Ishikawa (cell line): ENCODE data around the gene CEP350.

Experiments used
- CEBPB ChIP-seq: IDR thresholded peaks from 2 replicates; pipeline ENCODE4 v1.6.1; 2012
- CREB1 ChIP-seq: IDR thresholded peaks from 2 replicates; pipeline ENCODE4 v1.6.1; 2012; ENCODE audit warnings: low read depth
- EGR1 ChIP-seq: IDR thresholded peaks from 2 replicates; pipeline ENCODE4 v1.6.1; 2012
- EP300 ChIP-seq: IDR thresholded peaks from 2 replicates; pipeline ENCODE4 v1.6.1; 2012; ENCODE audit warnings: borderline replicate concordance
- FOXM1 ChIP-seq: IDR thresholded peaks from 2 replicates; pipeline ENCODE4 v1.6.1; 2012; ENCODE audit warnings: low read depth, borderline replicate concordance
- NFIC ChIP-seq: IDR thresholded peaks from 2 replicates; pipeline ENCODE4 v1.6.1; 2012
- RAD21 ChIP-seq: IDR thresholded peaks from 2 replicates; pipeline ENCODE4 v1.6.1; 2012; ENCODE audit warnings: low read depth
- TAF1 ChIP-seq: IDR thresholded peaks from 2 replicates; pipeline ENCODE4 v1.6.1; 2012; ENCODE audit warnings: low read depth, mild to moderate bottlenecking
- TCF12 ChIP-seq: IDR thresholded peaks from 2 replicates; pipeline ENCODE4 v1.6.1; 2012; ENCODE audit warnings: low read depth
- TEAD4 ChIP-seq: IDR thresholded peaks from 2 replicates; pipeline ENCODE4 v1.6.1; 2012
- YY1 ChIP-seq: IDR thresholded peaks from 2 replicates; pipeline ENCODE4 v1.6.1; 2012; ENCODE audit warnings: low read depth
- ZBTB7A ChIP-seq: IDR thresholded peaks from 2 replicates; pipeline ENCODE4 v1.6.1; 2012; ENCODE audit warnings: low read depth
- TF ChIP-seq, protein P1 (sequence below): IDR thresholded peaks from 2 replicates; pipeline ENCODE4 v1.6.1; 2012; ENCODE audit warnings: low read depth, mild to moderate bottlenecking
- TF ChIP-seq, protein P2 (sequence below): IDR thresholded peaks from 2 replicates; pipeline ENCODE4 v1.6.1; 2012
- TF ChIP-seq, protein P3 (sequence below): IDR thresholded peaks from 2 replicates; pipeline ENCODE4 v1.6.1; 2012

CEP350 gene

DNA sequence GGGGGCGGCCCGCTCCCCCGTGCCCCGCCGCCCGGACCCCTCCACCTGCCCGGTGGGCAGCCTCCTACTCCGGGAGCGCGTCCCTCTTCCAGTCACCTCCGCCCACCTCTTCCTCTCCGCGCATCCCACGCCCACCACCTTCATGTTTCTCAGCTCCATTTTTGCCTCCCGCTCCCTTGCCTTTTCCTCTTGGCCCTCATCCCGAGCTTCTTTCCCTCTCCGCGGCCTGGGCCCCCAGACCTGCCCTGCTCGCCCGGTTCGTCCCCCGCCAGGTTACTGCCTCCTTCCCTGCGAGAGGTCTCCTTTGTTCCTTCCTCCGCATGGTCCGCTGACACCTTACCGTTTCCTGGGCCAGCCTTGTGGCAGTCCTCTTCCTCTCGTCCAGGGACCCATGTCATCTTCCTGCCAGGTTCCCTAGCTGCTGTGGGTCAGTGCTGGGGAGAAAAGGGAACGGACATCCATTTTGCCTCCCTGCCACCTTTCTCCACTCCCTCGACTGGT is 200.6 kb downstream of the CEP350 start:
- TF ChIP-seq NFIC (no peak), TAF1 (no peak), FOXM1 (no peak), EGR1 (no peak), TCF12 (no peak), CREB1 (no peak), YY1 (no peak), ZBTB7A (no peak), CEBPB (no peak), TEAD4 (no peak), RAD21 (no peak), EP300 (no peak)
- TF ChIP-seq, protein P1, sequence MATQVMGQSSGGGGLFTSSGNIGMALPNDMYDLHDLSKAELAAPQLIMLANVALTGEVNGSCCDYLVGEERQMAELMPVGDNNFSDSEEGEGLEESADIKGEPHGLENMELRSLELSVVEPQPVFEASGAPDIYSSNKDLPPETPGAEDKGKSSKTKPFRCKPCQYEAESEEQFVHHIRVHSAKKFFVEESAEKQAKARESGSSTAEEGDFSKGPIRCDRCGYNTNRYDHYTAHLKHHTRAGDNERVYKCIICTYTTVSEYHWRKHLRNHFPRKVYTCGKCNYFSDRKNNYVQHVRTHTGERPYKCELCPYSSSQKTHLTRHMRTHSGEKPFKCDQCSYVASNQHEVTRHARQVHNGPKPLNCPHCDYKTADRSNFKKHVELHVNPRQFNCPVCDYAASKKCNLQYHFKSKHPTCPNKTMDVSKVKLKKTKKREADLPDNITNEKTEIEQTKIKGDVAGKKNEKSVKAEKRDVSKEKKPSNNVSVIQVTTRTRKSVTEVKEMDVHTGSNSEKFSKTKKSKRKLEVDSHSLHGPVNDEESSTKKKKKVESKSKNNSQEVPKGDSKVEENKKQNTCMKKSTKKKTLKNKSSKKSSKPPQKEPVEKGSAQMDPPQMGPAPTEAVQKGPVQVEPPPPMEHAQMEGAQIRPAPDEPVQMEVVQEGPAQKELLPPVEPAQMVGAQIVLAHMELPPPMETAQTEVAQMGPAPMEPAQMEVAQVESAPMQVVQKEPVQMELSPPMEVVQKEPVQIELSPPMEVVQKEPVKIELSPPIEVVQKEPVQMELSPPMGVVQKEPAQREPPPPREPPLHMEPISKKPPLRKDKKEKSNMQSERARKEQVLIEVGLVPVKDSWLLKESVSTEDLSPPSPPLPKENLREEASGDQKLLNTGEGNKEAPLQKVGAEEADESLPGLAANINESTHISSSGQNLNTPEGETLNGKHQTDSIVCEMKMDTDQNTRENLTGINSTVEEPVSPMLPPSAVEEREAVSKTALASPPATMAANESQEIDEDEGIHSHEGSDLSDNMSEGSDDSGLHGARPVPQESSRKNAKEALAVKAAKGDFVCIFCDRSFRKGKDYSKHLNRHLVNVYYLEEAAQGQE: no peak
- TF ChIP-seq, protein P2, sequence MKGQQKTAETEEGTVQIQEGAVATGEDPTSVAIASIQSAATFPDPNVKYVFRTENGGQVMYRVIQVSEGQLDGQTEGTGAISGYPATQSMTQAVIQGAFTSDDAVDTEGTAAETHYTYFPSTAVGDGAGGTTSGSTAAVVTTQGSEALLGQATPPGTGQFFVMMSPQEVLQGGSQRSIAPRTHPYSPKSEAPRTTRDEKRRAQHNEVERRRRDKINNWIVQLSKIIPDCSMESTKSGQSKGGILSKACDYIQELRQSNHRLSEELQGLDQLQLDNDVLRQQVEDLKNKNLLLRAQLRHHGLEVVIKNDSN: no peak
- TF ChIP-seq, protein P3, sequence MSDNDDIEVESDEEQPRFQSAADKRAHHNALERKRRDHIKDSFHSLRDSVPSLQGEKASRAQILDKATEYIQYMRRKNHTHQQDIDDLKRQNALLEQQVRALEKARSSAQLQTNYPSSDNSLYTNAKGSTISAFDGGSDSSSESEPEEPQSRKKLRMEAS: no peak; the same call in 1 of the 2 replicates

DNA sequence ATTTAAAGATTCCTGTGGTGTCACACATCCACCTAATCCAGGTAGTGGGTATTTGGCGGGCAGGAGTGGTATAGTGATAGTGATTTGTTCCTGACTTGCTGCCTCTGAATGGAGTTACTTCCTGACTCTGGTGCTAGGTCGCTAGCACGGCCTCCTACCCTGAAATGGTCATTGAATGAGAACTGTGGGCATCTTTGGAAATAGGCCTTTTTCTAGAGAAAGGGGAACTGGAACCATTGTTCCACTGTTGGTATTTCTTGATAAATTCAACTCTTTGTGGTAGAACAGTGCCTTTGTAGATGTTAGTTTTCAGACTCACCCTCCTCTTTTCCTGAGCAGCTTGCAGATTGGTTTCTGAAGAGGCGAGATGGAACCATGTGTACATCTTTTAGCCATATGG is 201.6 kb downstream of the CEP350 start:
- TF ChIP-seq NFIC (no peak), ZBTB7A (no peak), CREB1 (no peak), CEBPB (no peak), EP300 (no peak), RAD21 (no peak), EGR1 (no peak), TAF1 (no peak), YY1 (no peak), FOXM1 (no peak), TCF12 (no peak), TEAD4 (no peak)
- TF ChIP-seq, protein P2: no peak
- TF ChIP-seq, protein P1: no peak
- TF ChIP-seq, protein P3: no peak

DNA sequence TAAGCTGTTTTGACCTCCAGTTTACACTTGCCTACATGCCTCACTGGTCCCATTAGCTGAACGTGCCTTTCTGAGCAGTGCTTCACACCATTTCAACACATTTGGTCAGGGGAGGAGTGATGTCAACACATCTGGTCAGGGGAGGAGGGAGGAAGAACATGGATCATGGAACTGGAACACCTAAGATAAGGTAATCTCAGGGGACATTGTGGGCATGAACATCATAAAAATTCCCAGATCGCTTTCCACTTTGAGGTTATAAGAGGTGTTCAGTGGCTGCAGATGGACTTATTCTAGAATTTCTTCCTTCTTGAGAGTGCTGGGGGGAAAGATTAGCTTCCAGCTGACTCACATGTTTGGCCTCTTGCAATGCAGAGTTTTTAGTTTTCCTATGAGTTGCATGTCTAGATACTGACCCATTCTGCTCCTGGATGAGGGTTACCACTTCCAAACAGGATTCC is 202.1 kb downstream of the CEP350 start:
- TF ChIP-seq, protein P1: no peak
- TF ChIP-seq YY1: no peak
- TF ChIP-seq EP300: no peak
- TF ChIP-seq, protein P2: no peak
- TF ChIP-seq FOXM1: no peak

DNA sequence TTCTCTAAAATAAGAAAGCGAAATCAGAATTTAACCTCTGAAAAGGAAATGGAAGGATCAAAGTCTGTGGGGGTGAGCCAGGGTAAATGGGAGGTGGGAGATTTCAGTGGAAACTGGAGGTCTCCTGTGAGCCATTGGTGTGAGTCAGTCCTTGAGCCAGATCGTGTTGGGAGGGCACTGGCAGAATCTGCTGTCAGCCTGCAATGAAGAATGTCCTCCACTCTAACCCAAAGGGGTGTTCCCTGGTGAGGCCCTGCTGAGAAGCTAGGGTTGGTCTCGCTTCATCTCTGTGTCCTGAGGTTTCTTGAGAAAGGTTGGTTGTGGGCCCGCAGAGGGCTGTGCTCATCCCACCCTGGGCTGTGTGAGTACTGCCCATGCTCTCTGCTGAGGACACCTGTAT is 202.5 kb downstream of the CEP350 start:
- TF ChIP-seq ZBTB7A: no peak
- TF ChIP-seq NFIC: no peak
- TF ChIP-seq TEAD4: no peak
- TF ChIP-seq, protein P3: no peak
- TF ChIP-seq YY1: no peak
- no peak for TF ChIP-seq CEBPB
- TF ChIP-seq, protein P1: no peak
- no peak for TF ChIP-seq EP300
- TF ChIP-seq EGR1: no peak
- TF ChIP-seq TAF1: no peak
- TF ChIP-seq RAD21: no peak
- TF ChIP-seq, protein P2: no peak
- TF ChIP-seq CREB1: no peak
- no peak for TF ChIP-seq TCF12
